Transverse colon (tissue), 4 donors: ENCODE data around the gene PCLO. TPM values are rescaled to one million over a fixed set of nuclear protein-coding genes. Genes with fewer than 3 reads are reported as not detected.

ENCODE experiments used
- DNase-seq: peaks from one replicate; pipeline ENCODE4 v3.0.0-alpha.2; 2019
- H3K27ac ChIP-seq, 4 donors: fragments of 200-600 bp; sonication (generic); 2 replicates each; pipeline ENCODE4 v1.5.1; 2016 to 2018; ENCODE audit warnings: inconsistent platforms in 4 of 4
- H3K27me3 ChIP-seq: fragments of 200-600 bp; sonication (generic); 2 replicates; pipeline ENCODE4 v1.5.1; 2017; ENCODE audit warnings: inconsistent platforms
- H3K36me3 ChIP-seq, 4 donors: fragments of 200-600 bp; sonication (generic); 2 replicates each; pipeline ENCODE4 v1.5.1; 2017 to 2019; ENCODE audit warnings: inconsistent platforms in 4 of 4
- H3K4me1 ChIP-seq, 4 donors: fragments of 200-600 bp; sonication (generic); 2 replicates each; pipeline ENCODE4 v1.5.1; 2017 to 2020; ENCODE audit warnings: inconsistent platforms in 4 of 4
- H3K4me3 ChIP-seq, 4 donors: fragments of 200-600 bp; sonication (generic); 1 replicate in 1 of 4; 2 replicates in 3 of 4; pipeline versions ENCODE4 v1.5.1 to v1.6.1; 2017 to 2019; ENCODE audit warnings: inconsistent platforms in 4 of 4
- H3K9me3 ChIP-seq, 2 donors: fragments of 200-600 bp; sonication (generic); 2 replicates each; pipeline ENCODE4 v1.5.1; 2017 to 2019; ENCODE audit warnings: inconsistent platforms in 2 of 2
- EP300 ChIP-seq: sonication (generic); formaldehyde crosslinking; IDR thresholded peaks from one replicate; pipeline ENCODE4 v1.6.1; 2017; ENCODE audit warnings: antibody characterized with exemption, low read depth
- POLR2A ChIP-seq: fragments of 450-650 bp; IDR thresholded peaks from one replicate; pipeline ENCODE4 v1.6.1; 2016; ENCODE audit warnings: antibody characterized with exemption, mild to moderate bottlenecking, moderate library complexity
- POLR2AphosphoS5 ChIP-seq, 3 donors: sonication (generic); formaldehyde crosslinking; IDR thresholded peaks; one replicate each; pipeline ENCODE4 v1.6.1; 2016; ENCODE audit warnings: antibody characterized with exemption in 3 of 3
- WGBS, 2 donors: methylation state at CpG; one replicate each; pipeline ENCODE4 v1.1.5; 2018; ENCODE audit warnings: low coverage in 1 of 2; 5-methylcytosine and 5-hydroxymethylcytosine counted together
- in situ Hi-C, 4 donors: fragments of 200-750 bp; cut with MboI; loops; one replicate each; pipeline versions ENCODE4 v1.15.0 to v1.15.1; 2017; ENCODE audit warnings: low sequenced_read_pairs in 3 of 4, low pct_ligation_motif_present in 1 of 4, low pct_unique_long_range_greater_than_20kb in 1 of 4
- intact Hi-C: fragments of 100-400 bp; cut with DNase I; formaldehyde crosslinking; loops from one replicate; pipeline ENCODE4 v1.15.1; 2023; ENCODE audit warnings: low total_unique reads
- total RNA-seq, 4 donors: library from RNA; depleted of rRNA; stranded (reverse); fragments of >200 nt; gene quantifications; one replicate each; pipeline ENCODE4 v1.1.0, GENCODE V29; 2016
- TF ChIP-seq, protein P1 (sequence below), 5 experiments: fragments of 200-600 bp in 3 of 5; fragments of 450-650 bp in 2 of 5; sonication (generic) in 3 of 5; IDR thresholded peaks; 1 replicate in 2 of 5; 2 replicates in 3 of 5; pipeline ENCODE4 v1.5.1; 2016 to 2017; ENCODE audit warnings: antibody characterized with exemption in 5 of 5, inconsistent platforms in 3 of 5, mild to moderate bottlenecking in 2 of 5, moderate library complexity in 1 of 5

The PCLO gene
- total RNA-seq, 4 donors from 2014 or later = 9.8 to 39.8 (median 16.2) TPM

GRCh38 chr7:82953324-82954027 lies 209.2 kb downstream of the PCLO start:
- H3K4me1 ChIP-seq = no peaks in the 10 kb centered on the region
- DNase-seq = no peak
- WGBS, 2 donors = 81 to 85% methylated on average over 4 to 6 of the region's 6 CpGs
- TF ChIP-seq EP300 = no peak
- TF ChIP-seq, protein P1, sequence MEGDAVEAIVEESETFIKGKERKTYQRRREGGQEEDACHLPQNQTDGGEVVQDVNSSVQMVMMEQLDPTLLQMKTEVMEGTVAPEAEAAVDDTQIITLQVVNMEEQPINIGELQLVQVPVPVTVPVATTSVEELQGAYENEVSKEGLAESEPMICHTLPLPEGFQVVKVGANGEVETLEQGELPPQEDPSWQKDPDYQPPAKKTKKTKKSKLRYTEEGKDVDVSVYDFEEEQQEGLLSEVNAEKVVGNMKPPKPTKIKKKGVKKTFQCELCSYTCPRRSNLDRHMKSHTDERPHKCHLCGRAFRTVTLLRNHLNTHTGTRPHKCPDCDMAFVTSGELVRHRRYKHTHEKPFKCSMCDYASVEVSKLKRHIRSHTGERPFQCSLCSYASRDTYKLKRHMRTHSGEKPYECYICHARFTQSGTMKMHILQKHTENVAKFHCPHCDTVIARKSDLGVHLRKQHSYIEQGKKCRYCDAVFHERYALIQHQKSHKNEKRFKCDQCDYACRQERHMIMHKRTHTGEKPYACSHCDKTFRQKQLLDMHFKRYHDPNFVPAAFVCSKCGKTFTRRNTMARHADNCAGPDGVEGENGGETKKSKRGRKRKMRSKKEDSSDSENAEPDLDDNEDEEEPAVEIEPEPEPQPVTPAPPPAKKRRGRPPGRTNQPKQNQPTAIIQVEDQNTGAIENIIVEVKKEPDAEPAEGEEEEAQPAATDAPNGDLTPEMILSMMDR (IDR thresholded peaks at IDR 0.05) = no peak
- no peak for TF ChIP-seq POLR2AphosphoS5 (IDR thresholded peaks at IDR 0.05)
- no peak for TF ChIP-seq POLR2A
- no peak overlapping the region for H3K4me3 ChIP-seq
- intact Hi-C loops = no loop called here
- H3K36me3 ChIP-seq = no peaks in the 10 kb centered on the region
- H3K27me3 ChIP-seq = no peaks in the 10 kb centered on the region
- H3K9me3 ChIP-seq = no peaks in the 10 kb centered on the region
- H3K27ac ChIP-seq = no peak overlapping the region
- in situ Hi-C loops = no loop called here

- 74 to 75% methylated on average over 4 of the region's 4 CpGs for WGBS, 2 donors
- in situ Hi-C loops = no loop called here
Measured at GRCh38 chr7:82950436-82950835, 212.2 kb downstream of the PCLO start.

DNA sequence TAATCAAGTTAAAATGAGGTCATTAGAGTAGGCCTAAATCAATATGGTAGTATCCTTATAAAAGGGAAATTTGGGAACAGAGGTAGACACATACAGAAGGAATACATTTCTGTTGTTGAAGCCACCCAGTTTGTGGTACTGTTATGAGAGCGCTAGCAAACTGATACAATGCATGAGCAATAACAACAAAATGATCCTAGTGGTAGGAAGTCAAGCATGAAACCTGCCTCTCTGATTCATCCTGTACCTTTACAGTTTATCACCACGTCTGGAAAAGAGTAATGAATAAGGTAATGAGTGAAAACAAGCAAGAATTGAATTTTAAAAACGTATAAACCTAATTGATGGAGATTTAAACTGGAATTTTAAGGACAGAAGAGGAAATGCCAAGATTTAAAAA lies 217.2 kb downstream of the PCLO start:
- in situ Hi-C loops = no loop called here
- intact Hi-C loops = no loop called here
- Histone ChIP-seq H3K27me3 (no peaks in the 10 kb centered on the region), H3K4me3 (no peak overlapping the region), H3K36me3 (no peaks in the 10 kb centered on the region), H3K9me3 (no peaks in the 10 kb centered on the region), H3K27ac (no peak overlapping the region), H3K4me1 (no peaks in the 10 kb centered on the region)
- no peak for DNase-seq
- WGBS, 2 donors = 36 to 64% methylated on average over 3 of the region's 3 CpGs
- TF ChIP-seq EP300 = no peak
- TF ChIP-seq POLR2AphosphoS5 (IDR thresholded peaks at IDR 0.05) = no peak
- TF ChIP-seq POLR2A = no peak
- TF ChIP-seq, protein P1 (IDR thresholded peaks at IDR 0.05) = no peak

More at GRCh38 chr7:82950436-82950835, 212.2 kb downstream of the PCLO start:
- H3K4me3 ChIP-seq = no peak overlapping the region
- no peaks in the 10 kb centered on the region for H3K4me1 ChIP-seq
- H3K9me3 ChIP-seq = no peaks in the 10 kb centered on the region
- no peak for DNase-seq
- no peak overlapping the region for H3K27ac ChIP-seq
- TF ChIP-seq EP300 = no peak
- TF ChIP-seq, protein P1 (IDR thresholded peaks at IDR 0.05) = no peak
- TF ChIP-seq POLR2A = no peak
- TF ChIP-seq POLR2AphosphoS5 (IDR thresholded peaks at IDR 0.05) = no peak
- no peaks in the 10 kb centered on the region for H3K36me3 ChIP-seq
- no peaks in the 10 kb centered on the region for H3K27me3 ChIP-seq
- intact Hi-C loops = no loop called here

- H3K9me3 ChIP-seq = no peaks in the 10 kb centered on the region
- no peaks in the 10 kb centered on the region for H3K4me1 ChIP-seq
- TF ChIP-seq POLR2A = no peak
- TF ChIP-seq POLR2AphosphoS5 (IDR thresholded peaks at IDR 0.05) = no peak
- TF ChIP-seq, protein P1 (IDR thresholded peaks at IDR 0.05) = no peak
- TF ChIP-seq EP300 = no peak
- no peak overlapping the region for H3K4me3 ChIP-seq
- no peak overlapping the region for H3K27ac ChIP-seq
- no peaks in the 10 kb centered on the region for H3K27me3 ChIP-seq
- WGBS, 2 donors = 48 to 56% methylated on average over 4 of the region's 4 CpGs
- no peaks in the 10 kb centered on the region for H3K36me3 ChIP-seq
- in situ Hi-C loops = no loop called here
- DNase-seq = no peak
- intact Hi-C loops = no loop called here
Measured at GRCh38 chr7:82945056-82945455, 217.6 kb downstream of the PCLO start.
